Effector memory CD4-positive, alpha-beta T cell (primary cell): ENCODE results near the gene NEK3.
"Not testable (repeated sequence)": the region's sequence is repeated elsewhere in the genome, so short reads cannot be mapped to it uniquely, and the experiment has no call there.

ENCODE experiments used
- DNase-seq, 3 donors: peaks; one replicate each; pipeline ENCODE4 v3.0.0-alpha.2; 2020
- H3K27ac ChIP-seq: 2 replicates; pipeline ENCODE4 v1.7.0; 2013; ENCODE audit warnings: mild to moderate bottlenecking, low read length, moderate library complexity; ENCODE audit not compliant: insufficient read depth, poor library complexity, severe bottlenecking
- H3K27me3 ChIP-seq: replicated peaks from 2 replicates; pipeline ENCODE4 v1.7.0; 2013; ENCODE audit warnings: mild to moderate bottlenecking, low read length; ENCODE audit not compliant: insufficient read depth, control insufficient read depth, poor library complexity, severe bottlenecking
- H3K36me3 ChIP-seq: 2 replicates; pipeline ENCODE4 v1.7.0; 2013; ENCODE audit warnings: mild to moderate bottlenecking, low read length, moderate library complexity; ENCODE audit not compliant: control insufficient read depth, insufficient read depth
- H3K4me1 ChIP-seq: 2 replicates; pipeline ENCODE4 v1.7.0; 2013; ENCODE audit warnings: low read length, mild to moderate bottlenecking; ENCODE audit not compliant: control insufficient read depth, insufficient read depth, poor library complexity, severe bottlenecking
- H3K4me3 ChIP-seq: 2 replicates; pipeline ENCODE4 v1.7.0; 2013; ENCODE audit warnings: low read length, low read depth, mild to moderate bottlenecking; ENCODE audit not compliant: insufficient read depth, poor library complexity, severe bottlenecking
- H3K9me3 ChIP-seq: 2 replicates; pipeline ENCODE4 v1.7.0; 2013; ENCODE audit warnings: mild to moderate bottlenecking, low read length, moderate library complexity; ENCODE audit not compliant: control insufficient read depth

Gene NEK3

GRCh38 chr13:52170828-52171391 lies 11.5 kb upstream of the NEK3 start:
- not testable (repeated sequence) for H3K4me1 ChIP-seq, DNase-seq, H3K27ac ChIP-seq, H3K4me3 ChIP-seq, H3K27me3 ChIP-seq, H3K9me3 ChIP-seq
- H3K36me3 ChIP-seq: peaks cover 18% of the 10 kb centered on the region

- Histone ChIP-seq H3K36me3 (peaks cover 16% of the 10 kb centered on the region), H3K4me1 (no peaks in the 10 kb centered on the region), H3K27ac (no peak overlapping the region), H3K4me3 (no peak overlapping the region), H3K9me3 (no peaks in the 10 kb centered on the region), H3K27me3 (no peaks in the 10 kb centered on the region)
- DNase-seq: no peak
These were observed 10.4 kb upstream of the NEK3 start for GRCh38 chr13:52169839-52170238.

GRCh38 chr13:52165411-52165810 lies 6.0 kb upstream of the NEK3 start:
- peaks cover 1% of the 10 kb centered on the region for H3K4me1 ChIP-seq
- no peaks in the 10 kb centered on the region for H3K27me3 ChIP-seq
- DNase-seq: no peak
- no peak overlapping the region for H3K4me3 ChIP-seq
- H3K27ac ChIP-seq: no peak overlapping the region
- H3K9me3 ChIP-seq: no peaks in the 10 kb centered on the region
- peaks cover 8% of the 10 kb centered on the region for H3K36me3 ChIP-seq

- H3K27ac ChIP-seq: no peak overlapping the region
- no peaks in the 10 kb centered on the region for H3K9me3 ChIP-seq
- H3K36me3 ChIP-seq: peaks cover 8% of the 10 kb centered on the region
- H3K27me3 ChIP-seq: no peaks in the 10 kb centered on the region
- peaks cover 2% of the 10 kb centered on the region for H3K4me1 ChIP-seq
- DNase-seq: no peak
- no peak overlapping the region for H3K4me3 ChIP-seq
These were observed 5.6 kb upstream of the NEK3 start for GRCh38 chr13:52164989-52165388.

GRCh38 chr13:52163878-52164277 lies 4.5 kb upstream of the NEK3 start:
- H3K4me1 ChIP-seq, DNase-seq, H3K27ac ChIP-seq, H3K4me3 ChIP-seq, H3K36me3 ChIP-seq, H3K9me3 ChIP-seq, H3K27me3 ChIP-seq: not testable (repeated sequence)

- DNase-seq: no peak
- no peaks in the 10 kb centered on the region for H3K27me3 ChIP-seq
- no peaks in the 10 kb centered on the region for H3K36me3 ChIP-seq
- peaks cover 9% of the 10 kb centered on the region for H3K4me1 ChIP-seq
- H3K9me3 ChIP-seq: no peaks in the 10 kb centered on the region
- no peak overlapping the region for H3K27ac ChIP-seq
- no peak overlapping the region for H3K4me3 ChIP-seq
These were observed 3.1 kb upstream of the NEK3 start for GRCh38 chr13:52162279-52163101.

GRCh38 chr13:52161181-52161646 lies 1.8 kb upstream of the NEK3 start:
- Histone ChIP-seq H3K4me1 (peaks cover 9% of the 10 kb centered on the region), H3K27me3 (no peaks in the 10 kb centered on the region), H3K27ac (no peak overlapping the region), H3K36me3 (no peaks in the 10 kb centered on the region), H3K9me3 (no peaks in the 10 kb centered on the region), H3K4me3 (no peak overlapping the region)
- DNase-seq: no peak

- Histone ChIP-seq H3K4me3 (no peak overlapping the region), H3K9me3 (no peaks in the 10 kb centered on the region), H3K27ac (no peak overlapping the region), H3K4me1 (peaks cover 9% of the 10 kb centered on the region), H3K36me3 (no peaks in the 10 kb centered on the region), H3K27me3 (no peaks in the 10 kb centered on the region)
- no peak for DNase-seq
These were observed 1.1 kb upstream of the NEK3 start for GRCh38 chr13:52160506-52160905.

GRCh38 chr13:52160053-52160452 lies 656 bp upstream of the NEK3 start:
- no peak overlapping the region for H3K27ac ChIP-seq
- H3K9me3 ChIP-seq: no peaks in the 10 kb centered on the region
- peaks cover 9% of the 10 kb centered on the region for H3K4me1 ChIP-seq
- no peak for DNase-seq
- no peaks in the 10 kb centered on the region for H3K27me3 ChIP-seq
- H3K4me3 ChIP-seq: no peak overlapping the region
- H3K36me3 ChIP-seq: no peaks in the 10 kb centered on the region

GRCh38 chr13:52158629-52159158 lies 703 bp downstream of the NEK3 start:
- Histone ChIP-seq H3K4me3 (peak overlapping the region; percentile 80), H3K9me3 (no peaks in the 10 kb centered on the region), H3K27me3 (no peaks in the 10 kb centered on the region), H3K36me3 (no peaks in the 10 kb centered on the region), H3K4me1 (peaks cover 9% of the 10 kb centered on the region), H3K27ac (no peak overlapping the region)
- no peak for DNase-seq
